GM06990 (cell line): ENCODE data around the gene NCEH1.

Source experiments
- DNase-seq: peaks from one replicate; pipeline ENCODE4 v3.0.0-alpha.2; 2011; ENCODE audit not compliant: insufficient read length; ENCODE audit errors: extremely low read depth
- H3K27me3 ChIP-seq: replicated peaks from 2 replicates; pipeline ENCODE4 v1.6.0; 2011; ENCODE audit warnings: low read length; ENCODE audit not compliant: control insufficient read depth, insufficient read depth
- H3K36me3 ChIP-seq: 2 replicates; pipeline ENCODE4 v1.5.1; 2011; ENCODE audit warnings: low read length; ENCODE audit not compliant: control insufficient read depth, insufficient read depth
- H3K4me3 ChIP-seq: replicated peaks from 2 replicates; pipeline ENCODE4 v1.5.1; 2011; ENCODE audit warnings: low read depth, mild to moderate bottlenecking, control low read depth, low read length
- TF ChIP-seq, protein P1 (sequence below): IDR thresholded peaks from 2 replicates; pipeline ENCODE4 v1.5.1; 2011; ENCODE audit warnings: low read length, control low read depth, mild to moderate bottlenecking, inconsistent platforms; ENCODE audit not compliant: insufficient read depth, poor library complexity, severe bottlenecking

Gene NCEH1

GRCh38 chr3:172692751-172693338 lies 18.0 kb downstream of the NCEH1 start:
- DNase-seq = no peak
- Histone ChIP-seq H3K4me3 (no peak overlapping the region), H3K36me3 (no peaks in the 10 kb centered on the region), H3K27me3 (no peaks in the 10 kb centered on the region)
- TF ChIP-seq, protein P1, sequence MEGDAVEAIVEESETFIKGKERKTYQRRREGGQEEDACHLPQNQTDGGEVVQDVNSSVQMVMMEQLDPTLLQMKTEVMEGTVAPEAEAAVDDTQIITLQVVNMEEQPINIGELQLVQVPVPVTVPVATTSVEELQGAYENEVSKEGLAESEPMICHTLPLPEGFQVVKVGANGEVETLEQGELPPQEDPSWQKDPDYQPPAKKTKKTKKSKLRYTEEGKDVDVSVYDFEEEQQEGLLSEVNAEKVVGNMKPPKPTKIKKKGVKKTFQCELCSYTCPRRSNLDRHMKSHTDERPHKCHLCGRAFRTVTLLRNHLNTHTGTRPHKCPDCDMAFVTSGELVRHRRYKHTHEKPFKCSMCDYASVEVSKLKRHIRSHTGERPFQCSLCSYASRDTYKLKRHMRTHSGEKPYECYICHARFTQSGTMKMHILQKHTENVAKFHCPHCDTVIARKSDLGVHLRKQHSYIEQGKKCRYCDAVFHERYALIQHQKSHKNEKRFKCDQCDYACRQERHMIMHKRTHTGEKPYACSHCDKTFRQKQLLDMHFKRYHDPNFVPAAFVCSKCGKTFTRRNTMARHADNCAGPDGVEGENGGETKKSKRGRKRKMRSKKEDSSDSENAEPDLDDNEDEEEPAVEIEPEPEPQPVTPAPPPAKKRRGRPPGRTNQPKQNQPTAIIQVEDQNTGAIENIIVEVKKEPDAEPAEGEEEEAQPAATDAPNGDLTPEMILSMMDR = no peak

GRCh38 chr3:172690936-172691335 lies 19.9 kb downstream of the NCEH1 start:
- no peak for DNase-seq
- H3K36me3 ChIP-seq = no peaks in the 10 kb centered on the region
- H3K27me3 ChIP-seq = no peaks in the 10 kb centered on the region
- TF ChIP-seq, protein P1 = no peak
- H3K4me3 ChIP-seq = no peak overlapping the region

- Histone ChIP-seq H3K36me3 (no peaks in the 10 kb centered on the region), H3K4me3 (no peak overlapping the region), H3K27me3 (no peaks in the 10 kb centered on the region)
- DNase-seq = no peak
- TF ChIP-seq, protein P1 = no peak
Measured at GRCh38 chr3:172688588-172688987, 22.3 kb downstream of the NCEH1 start.

DNA sequence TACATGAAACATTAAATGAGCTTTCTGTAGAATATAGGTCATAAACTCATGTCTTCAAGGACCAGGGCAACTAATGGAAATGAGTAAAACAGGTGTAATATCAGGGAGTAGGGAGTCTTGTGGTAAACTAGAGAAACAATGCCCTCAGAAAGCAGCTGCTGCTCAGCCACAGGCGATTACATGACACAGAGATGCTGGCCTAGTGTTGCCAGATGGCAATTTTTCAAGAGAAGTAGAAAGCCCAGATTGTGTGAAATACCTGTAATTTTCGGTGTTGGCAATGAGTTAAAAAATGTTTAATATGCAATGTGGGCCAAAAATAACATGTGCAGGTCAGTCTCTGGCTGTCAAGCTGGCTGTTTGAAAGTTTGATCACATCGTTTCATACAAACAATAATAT lies 23.4 kb downstream of the NCEH1 start:
- Histone ChIP-seq H3K4me3 (no peak overlapping the region), H3K27me3 (no peaks in the 10 kb centered on the region), H3K36me3 (no peaks in the 10 kb centered on the region)
- no peak for DNase-seq
- TF ChIP-seq, protein P1 = no peak

DNA sequence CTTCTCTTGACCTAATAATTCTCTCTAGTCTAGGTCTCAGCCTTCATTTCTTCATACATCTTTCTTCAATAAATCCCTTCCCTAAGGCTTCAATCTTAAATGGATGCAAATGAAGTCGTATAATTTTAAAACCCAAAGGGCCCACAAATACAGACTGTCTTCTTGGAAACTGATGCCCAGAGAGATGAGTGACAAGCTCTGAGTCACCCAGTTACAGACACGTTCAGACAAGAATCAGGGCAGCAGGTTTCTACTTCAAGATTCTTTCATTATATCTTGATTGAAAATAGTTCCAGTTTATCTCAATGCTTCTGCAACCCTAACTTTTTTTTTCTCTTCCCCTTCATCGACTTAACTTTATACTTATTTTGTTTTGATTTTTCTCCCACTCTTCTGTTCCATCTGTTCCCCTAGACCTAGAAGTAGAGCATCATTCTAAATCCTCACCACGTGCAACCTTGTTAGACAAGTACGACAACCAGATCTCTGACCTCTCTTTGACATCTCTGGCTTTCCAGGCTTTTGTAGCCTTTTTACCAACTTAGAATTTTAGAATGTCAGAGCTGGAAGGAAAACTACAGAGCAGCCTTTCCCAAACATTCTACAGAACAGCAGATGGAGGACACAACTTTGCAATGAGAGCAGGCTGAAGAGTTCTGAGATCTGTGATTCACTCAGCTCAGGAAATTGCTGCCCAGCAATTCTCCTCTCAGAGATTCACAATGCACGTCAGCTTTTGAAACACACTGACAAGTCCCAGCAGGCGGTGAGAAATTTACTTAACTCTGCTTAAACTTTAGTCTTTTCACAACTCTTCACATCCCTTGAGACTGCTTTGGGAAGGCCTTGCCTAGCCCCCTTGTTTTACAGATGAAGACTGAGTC lies 25.3 kb downstream of the NCEH1 start:
- TF ChIP-seq, protein P1 = no peak
- DNase-seq = no peak
- H3K36me3 ChIP-seq = no peaks in the 10 kb centered on the region
- H3K27me3 ChIP-seq = no peaks in the 10 kb centered on the region
- no peak overlapping the region for H3K4me3 ChIP-seq
